Endothelial cell of umbilical vein (primary cell): ENCODE data around the gene CACNA1B. TPM values are rescaled to one million over a fixed set of nuclear protein-coding genes. Genes with fewer than 3 reads are reported as not detected.

Experiments used
- BruUV-seq: library from RNA; stranded (reverse); fragments of 400-500 nt; replicated peaks from 2 replicates; lab custom pipeline; 2021; lab: Mats Ljungman, UMichigan
- CTCF ChIA-PET: fragments of 300-600, 350-600 bp; sonication (Branson Sonifier 250); formaldehyde crosslinking; loops from one replicate; lab custom pipeline; 2021; ENCODE audit warnings: antibody characterized with exemption, inconsistent platforms; lab: Charles Lee
- POLR2A ChIA-PET: fragments of 300-600, 350-600 bp; sonication (Branson Sonifier 250); formaldehyde crosslinking; loops from one replicate; lab custom pipeline; 2021; ENCODE audit warnings: antibody characterized with exemption, inconsistent platforms; lab: Charles Lee
- DNase-seq: peaks from one replicate; pipeline ENCODE4 v3.0.0-alpha.2; 2011; ENCODE audit warnings: low read depth, low spot score
- FAIRE-seq: peaks from 2 replicates; lab custom pipeline; 2011; peaks lifted over from hg19 to GRCh38; lab: Jason Lieb, UNC
- H2AFZ ChIP-seq: 2 replicates; pipeline ENCODE4 v1.6.0; 2012; ENCODE audit warnings: low read depth, low read length, control low read depth, inconsistent platforms
- H3K27ac ChIP-seq: 2 replicates; pipeline ENCODE4 v1.5.1; 2011; ENCODE audit warnings: low read depth, mild to moderate bottlenecking, control low read depth, low read length, moderate library complexity; ENCODE audit not compliant: insufficient read depth
- H3K27me3 ChIP-seq, 2 experiments: 2 replicates each; pipeline versions ENCODE4 v1.6.0 to v1.6.1; 2011; ENCODE audit warnings: low read length in 2 of 2, mixed read lengths in 1 of 2; ENCODE audit not compliant: control insufficient read depth in 2 of 2, insufficient read depth in 2 of 2
- H3K36me3 ChIP-seq, 2 experiments: 2 replicates in 1 of 2; 3 replicates in 1 of 2; pipeline ENCODE4 v1.5.1; 2011; ENCODE audit warnings: low read length in 2 of 2, mild to moderate bottlenecking in 1 of 2, moderate library complexity in 1 of 2; ENCODE audit not compliant: control insufficient read depth in 2 of 2, insufficient read depth in 2 of 2; ENCODE audit errors: extremely low read depth in 1 of 2
- H3K4me1 ChIP-seq: 3 replicates; pipeline ENCODE4 v1.5.1; 2011; ENCODE audit warnings: mild to moderate bottlenecking, low read length; ENCODE audit not compliant: control insufficient read depth, insufficient read depth; ENCODE audit errors: extremely low read depth
- H3K4me2 ChIP-seq: 2 replicates; pipeline ENCODE4 v1.6.1; 2011; ENCODE audit warnings: low read length, control low read depth, mixed read lengths; ENCODE audit not compliant: insufficient read depth
- H3K4me3 ChIP-seq, 3 experiments: fragments of 200-600 bp in 1 of 3; sonication (generic), shearing (Covaris generic) in 1 of 3; replicated peaks in 1 of 3; 2 replicates each; pipeline ENCODE4 v1.5.1; 2011 to 2016; ENCODE audit warnings: control low read depth in 3 of 3, low read length in 3 of 3, mild to moderate bottlenecking in 2 of 3, inconsistent platforms in 1 of 3, low read depth in 1 of 3, moderate library complexity in 1 of 3; ENCODE audit not compliant: insufficient read depth in 1 of 3
- H3K79me2 ChIP-seq: 2 replicates; pipeline ENCODE4 v1.6.0; 2012; ENCODE audit warnings: low read length, inconsistent platforms; ENCODE audit not compliant: control insufficient read depth, insufficient read depth
- H3K9ac ChIP-seq: replicated peaks from 2 replicates; pipeline ENCODE3; 2011; ENCODE audit warnings: low read length, control low read depth; ENCODE audit not compliant: insufficient read depth; ENCODE audit errors: extremely low read depth
- H3K9me1 ChIP-seq: replicated peaks from 3 replicates; pipeline ENCODE4 v1.6.0; 2011; ENCODE audit warnings: mild to moderate bottlenecking, low read length; ENCODE audit not compliant: control insufficient read depth, insufficient read depth; ENCODE audit errors: extremely low read depth
- H3K9me3 ChIP-seq: replicated peaks from 2 replicates; pipeline ENCODE4 v1.5.1; 2012; ENCODE audit warnings: low read length, inconsistent platforms; ENCODE audit not compliant: control insufficient read depth, insufficient read depth
- H4K20me1 ChIP-seq: replicated peaks from 2 replicates; pipeline ENCODE3; 2011; ENCODE audit warnings: mild to moderate bottlenecking, low read length; ENCODE audit not compliant: control insufficient read depth, insufficient read depth; ENCODE audit errors: extremely low read depth
- EZH2 ChIP-seq: IDR thresholded peaks from 2 replicates; pipeline ENCODE4 v1.6.1; 2012; ENCODE audit warnings: borderline replicate concordance, low read depth, mild to moderate bottlenecking, moderate library complexity, low read length, inconsistent platforms; ENCODE audit not compliant: severe bottlenecking
- FOS ChIP-seq: IDR thresholded peaks from 2 replicates; pipeline ENCODE4 v1.6.1; 2011; ENCODE audit warnings: mild to moderate bottlenecking, low read length, moderate library complexity, borderline replicate concordance; ENCODE audit not compliant: insufficient read depth
- GATA2 ChIP-seq: IDR thresholded peaks from 2 replicates; pipeline ENCODE4 v1.7.0; 2011; ENCODE audit warnings: low read depth, mild to moderate bottlenecking, moderate library complexity, mixed read lengths, low read length; ENCODE audit not compliant: insufficient read length, insufficient read depth
- JUN ChIP-seq: IDR thresholded peaks from 2 replicates; pipeline ENCODE4 v1.6.1; 2011; ENCODE audit warnings: borderline replicate concordance, low read depth; ENCODE audit not compliant: insufficient read length, insufficient read depth
- MYC ChIP-seq: IDR thresholded peaks from one replicate; pipeline ENCODE4 v1.6.1; 2011; ENCODE audit warnings: mild to moderate bottlenecking, low read depth, low read length
- POLR2A ChIP-seq: IDR thresholded peaks from 2 replicates; pipeline ENCODE4 v1.6.1; 2012; ENCODE audit warnings: low read depth, mild to moderate bottlenecking, control low read depth, low read length
- POLR2AphosphoS5 ChIP-seq: IDR thresholded peaks from 2 replicates; pipeline ENCODE4 v1.6.1; 2012; ENCODE audit warnings: low read depth, mild to moderate bottlenecking, control low read depth, low read length, moderate library complexity; ENCODE audit not compliant: insufficient read depth
- dilution Hi-C: fragments of 300-500 bp; cut with MboI; formaldehyde crosslinking; loops from one replicate; pipeline ENCODE4 v1.15.0; 2019; ENCODE audit warnings: low sequenced_read_pairs; ENCODE audit not compliant: extremely low pct_ligation_motif_present
- intact Hi-C: fragments of 100-400 bp; cut with micrococcal nuclease; formaldehyde crosslinking; loops from one replicate; pipeline ENCODE4 v1.10.0; 2022
- polyA plus RNA-seq, 4 experiments: library from polyadenylated mRNA; depleted of rRNA in 3 of 4; stranded (reverse) in 3 of 4; unstranded in 1 of 4; fragments of >200 nt; gene quantifications; 2 replicates each; pipeline versions ENCODE4 v1.2.1 to v1.2.3, GENCODE V29; 2011 to 2012; ENCODE audit warnings: missing spikeins in 1 of 4
- total RNA-seq: library from RNA; stranded (reverse); gene quantifications from 2 replicates; pipeline ENCODE4 v1.2.3, GENCODE V29; 2021
- TF ChIP-seq, protein P1 (sequence below): IDR thresholded peaks from 2 replicates; pipeline ENCODE4 v1.6.1; 2011; ENCODE audit not compliant: insufficient read depth, insufficient read length
- TF ChIP-seq, protein P2 (sequence below), 2 donors: IDR thresholded peaks; 1 replicate in 1 of 2; 2 replicates in 1 of 2; pipeline ENCODE4 v1.5.1; 2011; ENCODE audit warnings: low read length in 2 of 2, mild to moderate bottlenecking in 2 of 2, moderate library complexity in 2 of 2, control low read depth in 1 of 2, inconsistent platforms in 1 of 2, low read depth in 1 of 2; ENCODE audit not compliant: insufficient read depth in 1 of 2; ENCODE audit errors: extremely low read depth in 1 of 2

CACNA1B gene
- total and polyA plus RNA-seq, 2 donors (not counting 3 experiments of a cell fraction or from before 2014, with no cell fraction given): 0.11 to 0.41 TPM

DNA sequence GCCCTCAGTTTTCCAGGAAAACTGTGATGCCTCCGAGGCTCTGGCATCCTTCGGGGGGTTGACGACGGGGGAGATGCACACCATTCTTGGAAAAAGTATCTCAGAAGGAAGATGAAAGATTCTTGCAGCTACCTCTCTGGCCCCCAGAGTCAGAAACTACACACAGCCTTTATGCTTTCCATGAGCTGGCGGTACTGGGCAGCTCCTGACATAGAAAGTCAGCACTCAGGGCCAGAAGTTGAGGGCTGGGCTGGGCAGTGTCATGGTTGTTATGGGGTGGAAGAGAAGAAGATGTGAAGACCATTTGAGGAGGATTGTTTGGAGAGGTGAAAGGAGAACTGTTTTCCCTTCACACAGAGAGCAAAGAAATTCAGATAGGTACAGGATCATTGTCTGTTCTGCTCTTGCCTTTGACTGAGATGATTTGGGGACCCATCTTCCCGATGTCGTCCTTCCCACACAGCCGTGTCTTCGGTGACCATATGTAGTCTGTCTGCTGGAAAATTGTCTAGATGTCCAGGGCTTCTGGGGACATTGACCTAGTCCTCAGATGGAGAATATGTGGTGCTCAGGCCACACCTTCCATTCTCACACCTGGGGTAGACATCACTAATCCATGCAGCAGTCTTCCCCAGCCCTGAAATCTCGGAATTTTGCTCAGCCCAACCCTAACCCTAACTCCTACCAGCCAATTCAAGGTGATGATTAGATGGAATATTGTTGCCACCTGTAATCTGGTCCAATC is 237.1 kb downstream of the CACNA1B start:
- CTCF ChIA-PET: no interaction called here
- BruUV-seq: no TSS peak
- POLR2A ChIA-PET: no interaction called here

More for the DNA sequence above, 237.1 kb downstream of the CACNA1B start:
- Histone ChIP-seq H3K9ac (no peak overlapping the region), H3K9me3 (peaks cover 2% of the 10 kb centered on the region), H3K79me2 (no peaks in the 10 kb centered on the region), H3K4me1 (no peaks in the 10 kb centered on the region), H4K20me1 (no peaks in the 10 kb centered on the region), H2AFZ (no peak overlapping the region), H3K4me3 (no peak overlapping the region), H3K9me1 (no peaks in the 10 kb centered on the region), H3K27ac (no peak overlapping the region), H3K36me3 (no peaks in the 10 kb centered on the region), H3K27me3 (no peaks in the 10 kb centered on the region), H3K4me2 (no peak overlapping the region)
- dilution Hi-C loops (no loop called here), intact Hi-C loops (no loop called here)
- TF ChIP-seq JUN (no peak), EZH2 (no peak), GATA2 (no peak), POLR2A (no peak), POLR2AphosphoS5 (no peak), FOS (no peak), MYC (no peak)
- TF ChIP-seq, protein P1, sequence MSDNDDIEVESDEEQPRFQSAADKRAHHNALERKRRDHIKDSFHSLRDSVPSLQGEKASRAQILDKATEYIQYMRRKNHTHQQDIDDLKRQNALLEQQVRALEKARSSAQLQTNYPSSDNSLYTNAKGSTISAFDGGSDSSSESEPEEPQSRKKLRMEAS: no peak
- TF ChIP-seq, protein P2, sequence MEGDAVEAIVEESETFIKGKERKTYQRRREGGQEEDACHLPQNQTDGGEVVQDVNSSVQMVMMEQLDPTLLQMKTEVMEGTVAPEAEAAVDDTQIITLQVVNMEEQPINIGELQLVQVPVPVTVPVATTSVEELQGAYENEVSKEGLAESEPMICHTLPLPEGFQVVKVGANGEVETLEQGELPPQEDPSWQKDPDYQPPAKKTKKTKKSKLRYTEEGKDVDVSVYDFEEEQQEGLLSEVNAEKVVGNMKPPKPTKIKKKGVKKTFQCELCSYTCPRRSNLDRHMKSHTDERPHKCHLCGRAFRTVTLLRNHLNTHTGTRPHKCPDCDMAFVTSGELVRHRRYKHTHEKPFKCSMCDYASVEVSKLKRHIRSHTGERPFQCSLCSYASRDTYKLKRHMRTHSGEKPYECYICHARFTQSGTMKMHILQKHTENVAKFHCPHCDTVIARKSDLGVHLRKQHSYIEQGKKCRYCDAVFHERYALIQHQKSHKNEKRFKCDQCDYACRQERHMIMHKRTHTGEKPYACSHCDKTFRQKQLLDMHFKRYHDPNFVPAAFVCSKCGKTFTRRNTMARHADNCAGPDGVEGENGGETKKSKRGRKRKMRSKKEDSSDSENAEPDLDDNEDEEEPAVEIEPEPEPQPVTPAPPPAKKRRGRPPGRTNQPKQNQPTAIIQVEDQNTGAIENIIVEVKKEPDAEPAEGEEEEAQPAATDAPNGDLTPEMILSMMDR (IDR thresholded peaks at IDR 0.05; ENCODE audit: extremely low read depth in 1 of 2, insufficient read depth in 1 of 2, low read depth in 1 of 2, low read length in 2 of 2): no peak
- DNase-seq (no peak), FAIRE-seq (no peak)
